GM13977 (cell line): ENCODE data around the gene ERFE.

ENCODE experiments used
- DNase-seq: peaks from one replicate; pipeline ENCODE4 v3.0.0; 2012; ENCODE audit warnings: low spot score
- in situ Hi-C: fragments of 300-500 bp; cut with MboI; formaldehyde crosslinking; loops from one replicate; pipeline ENCODE4 v1.12.0; 2022; ENCODE audit warnings: low sequenced_read_pairs, low pct_unique_long_range_greater_than_20kb, mixed read lengths, inconsistent platforms; ENCODE audit not compliant: unreplicated experiment
- TF ChIP-seq, protein P1 (sequence below): IDR thresholded peaks from 2 replicates; pipeline ENCODE4 v1.5.1; 2012; ENCODE audit warnings: mild to moderate bottlenecking, control low read depth; ENCODE audit not compliant: insufficient read depth; ENCODE audit errors: extremely low read depth, missing control alignments

Gene ERFE

GRCh38 chr2:238127165-238128060 lies 31.4 kb upstream of the ERFE start:
- TF ChIP-seq, protein P1, sequence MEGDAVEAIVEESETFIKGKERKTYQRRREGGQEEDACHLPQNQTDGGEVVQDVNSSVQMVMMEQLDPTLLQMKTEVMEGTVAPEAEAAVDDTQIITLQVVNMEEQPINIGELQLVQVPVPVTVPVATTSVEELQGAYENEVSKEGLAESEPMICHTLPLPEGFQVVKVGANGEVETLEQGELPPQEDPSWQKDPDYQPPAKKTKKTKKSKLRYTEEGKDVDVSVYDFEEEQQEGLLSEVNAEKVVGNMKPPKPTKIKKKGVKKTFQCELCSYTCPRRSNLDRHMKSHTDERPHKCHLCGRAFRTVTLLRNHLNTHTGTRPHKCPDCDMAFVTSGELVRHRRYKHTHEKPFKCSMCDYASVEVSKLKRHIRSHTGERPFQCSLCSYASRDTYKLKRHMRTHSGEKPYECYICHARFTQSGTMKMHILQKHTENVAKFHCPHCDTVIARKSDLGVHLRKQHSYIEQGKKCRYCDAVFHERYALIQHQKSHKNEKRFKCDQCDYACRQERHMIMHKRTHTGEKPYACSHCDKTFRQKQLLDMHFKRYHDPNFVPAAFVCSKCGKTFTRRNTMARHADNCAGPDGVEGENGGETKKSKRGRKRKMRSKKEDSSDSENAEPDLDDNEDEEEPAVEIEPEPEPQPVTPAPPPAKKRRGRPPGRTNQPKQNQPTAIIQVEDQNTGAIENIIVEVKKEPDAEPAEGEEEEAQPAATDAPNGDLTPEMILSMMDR: no peak
- in situ Hi-C loops: no loop called here
- no peak for DNase-seq

- TF ChIP-seq, protein P1: no peak
- no peak for DNase-seq
- in situ Hi-C loops: no loop called here
These were observed 30.7 kb upstream of the ERFE start for GRCh38 chr2:238128061-238128440.

GRCh38 chr2:238128534-238129001 lies 30.2 kb upstream of the ERFE start:
- TF ChIP-seq, protein P1: no peak
- in situ Hi-C loops: no loop called here
- no peak for DNase-seq

DNA sequence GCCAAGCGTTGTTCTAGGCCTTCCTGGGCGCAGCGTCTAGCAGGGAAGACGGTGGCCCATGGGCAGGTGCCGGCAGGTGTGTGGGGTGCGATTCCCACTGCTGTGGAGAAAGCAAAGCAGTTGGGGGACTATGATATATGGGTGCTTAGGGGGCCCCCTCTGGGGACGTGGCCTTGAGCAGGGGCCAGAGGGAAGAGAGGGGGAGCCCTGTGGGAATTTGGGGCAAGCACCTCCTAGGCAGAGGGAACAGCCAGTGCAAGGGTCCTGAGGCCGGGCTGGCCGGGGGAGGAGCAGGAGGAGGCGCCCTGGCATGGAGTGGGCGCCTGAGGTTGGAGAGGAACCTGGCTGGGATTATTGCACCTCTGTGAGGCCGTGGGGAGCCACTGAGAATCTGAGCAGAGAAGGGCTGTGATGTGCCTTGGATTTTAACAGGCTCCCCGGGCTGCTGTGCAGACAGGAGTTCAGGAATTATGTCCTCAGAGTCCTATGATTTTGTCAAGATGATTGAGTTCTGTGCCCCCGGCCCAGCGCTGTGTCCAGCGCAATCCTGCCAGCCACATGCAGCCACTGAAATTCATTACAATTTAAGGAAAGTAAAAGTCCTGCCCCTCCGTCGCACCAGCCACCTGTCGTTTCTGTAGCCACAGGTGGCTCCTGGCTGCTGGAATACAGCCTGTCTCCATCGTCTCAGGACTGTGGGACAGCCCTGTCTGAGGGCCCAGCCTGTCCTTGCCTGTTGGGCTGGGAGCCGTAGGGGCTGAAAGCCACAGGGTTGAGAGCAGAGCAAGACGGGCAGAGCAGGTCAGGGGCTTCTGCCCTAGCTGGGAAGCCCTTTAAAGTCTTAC lies 29.4 kb upstream of the ERFE start:
- TF ChIP-seq, protein P1: no peak
- no peak for DNase-seq
- in situ Hi-C loops: no loop called here

DNA sequence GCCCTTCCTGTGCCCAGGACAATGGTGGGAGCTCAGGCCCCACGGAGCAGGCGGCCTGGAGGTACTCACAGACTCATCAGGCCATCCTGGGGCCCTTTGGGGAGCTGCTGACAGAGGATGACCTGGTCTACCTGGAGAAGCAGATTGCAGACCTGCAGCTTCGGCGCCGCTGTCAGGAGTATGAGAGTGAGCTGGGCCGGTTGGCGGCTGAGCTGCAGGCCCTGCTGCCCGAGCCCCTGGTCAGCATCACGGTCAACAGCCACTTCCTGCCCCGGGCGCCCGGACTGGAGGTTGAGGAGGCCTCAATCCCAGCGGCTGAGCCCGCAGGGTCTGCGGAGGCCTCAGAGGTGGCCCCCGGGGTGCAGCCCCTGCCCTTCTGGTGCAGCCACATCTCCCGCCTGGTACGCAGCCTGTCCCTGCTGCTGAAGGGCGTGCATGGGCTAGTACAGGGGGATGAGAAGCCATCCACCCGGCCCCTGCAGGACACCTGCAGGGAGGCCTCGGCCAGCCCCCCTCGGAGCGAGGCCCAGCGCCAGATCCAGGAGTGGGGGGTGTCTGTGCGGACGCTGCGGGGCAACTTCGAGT lies 28.6 kb upstream of the ERFE start:
- in situ Hi-C loops: no loop called here
- no peak for DNase-seq
- TF ChIP-seq, protein P1: no peak
